Fibroblast of lung (primary cell): ENCODE results near the gene PLA2G7. TPM values are rescaled to one million over a fixed set of nuclear protein-coding genes. Genes with fewer than 3 reads are reported as not detected.

Experiments
- DNase-seq, 2 donors: peaks; one replicate each; pipeline versions ENCODE4 v3.0.0 to v3.0.0-alpha.2; 2010; ENCODE audit warnings: low read depth in 2 of 2
- H2AFZ ChIP-seq: 2 replicates; pipeline ENCODE4 v1.5.1; 2012; ENCODE audit warnings: low read length, control low read depth, inconsistent platforms
- H3K27ac ChIP-seq: 2 replicates; pipeline ENCODE4 v1.5.1; 2011; ENCODE audit warnings: low read length, control low read depth; ENCODE audit not compliant: insufficient read depth
- H3K27me3 ChIP-seq: 2 replicates; pipeline ENCODE4 v1.5.1; 2011; ENCODE audit warnings: mild to moderate bottlenecking, low read length; ENCODE audit not compliant: control insufficient read depth, insufficient read depth
- H3K36me3 ChIP-seq: 2 replicates; pipeline ENCODE4 v1.5.1; 2011; ENCODE audit warnings: low read length; ENCODE audit not compliant: control insufficient read depth, insufficient read depth
- H3K4me1 ChIP-seq: 2 replicates; pipeline ENCODE4 v1.5.1; 2011; ENCODE audit warnings: low read length; ENCODE audit not compliant: control insufficient read depth, insufficient read depth; ENCODE audit errors: extremely low read depth
- H3K4me2 ChIP-seq: 2 replicates; pipeline ENCODE4 v1.5.1; 2011; ENCODE audit warnings: low read length, control low read depth; ENCODE audit not compliant: insufficient read depth; ENCODE audit errors: extremely low read depth
- H3K4me3 ChIP-seq, 4 experiments: fragments of 200-600 bp in 1 of 4; sonication (generic) in 1 of 4; replicated peaks in 1 of 4; 2 replicates each; pipeline ENCODE4 v1.5.1; 2011 to 2016; ENCODE audit warnings: low read length in 4 of 4, low read depth in 3 of 4, mild to moderate bottlenecking in 3 of 4, control low read depth in 2 of 4, inconsistent platforms in 1 of 4, mixed read lengths in 1 of 4; ENCODE audit not compliant: insufficient read depth in 1 of 4; ENCODE audit errors: control extremely low read depth in 1 of 4
- H3K79me2 ChIP-seq: 2 replicates; pipeline ENCODE4 v1.5.1; 2012; ENCODE audit warnings: mild to moderate bottlenecking, low read length, inconsistent platforms; ENCODE audit not compliant: control insufficient read depth, insufficient read depth
- H3K9ac ChIP-seq: 2 replicates; pipeline ENCODE4 v1.5.1; 2011; ENCODE audit warnings: mild to moderate bottlenecking, low read length, control low read depth; ENCODE audit not compliant: insufficient read depth
- H3K9me3 ChIP-seq: 2 replicates; pipeline ENCODE4 v1.5.1; 2012; ENCODE audit warnings: low read depth, low read length; ENCODE audit not compliant: control insufficient read depth, insufficient read depth
- H4K20me1 ChIP-seq: 2 replicates; pipeline ENCODE4 v1.5.1; 2011; ENCODE audit warnings: low read length; ENCODE audit not compliant: control insufficient read depth, insufficient read depth; ENCODE audit errors: extremely low read depth
- EZH2 ChIP-seq: IDR thresholded peaks from 2 replicates; pipeline ENCODE4 v1.5.1; 2012; ENCODE audit warnings: low read length, control low read depth, mild to moderate bottlenecking; ENCODE audit errors: missing control alignments
- polyA plus RNA-seq, 2 donors: library from polyadenylated mRNA; depleted of rRNA in 1 of 2; stranded (reverse) in 1 of 2; unstranded in 1 of 2; fragments of >200 nt; gene quantifications; 2 replicates each; pipeline ENCODE4 v1.2.1, GENCODE V29; 2011 to 2012; ENCODE audit warnings: missing spikeins in 1 of 2
- total RNA-seq: library from RNA; depleted of rRNA; stranded (reverse); fragments of >200 nt; gene quantifications from 2 replicates; pipeline ENCODE4 v1.2.1, GENCODE V29; 2014
- TF ChIP-seq, protein P1 (sequence below), 2 donors: IDR thresholded peaks in 1 of 2; conservative IDR thresholded peaks in 1 of 2; 1 replicate in 1 of 2; 2 replicates in 1 of 2; pipeline ENCODE4 v1.5.1; 2011 to 2012; ENCODE audit warnings: low read length in 2 of 2, control low read depth in 1 of 2, inconsistent platforms in 1 of 2, low read depth in 1 of 2, mild to moderate bottlenecking in 1 of 2

Gene PLA2G7
- total and polyA plus RNA-seq, 2 donors (not counting 1 experiment from before 2014, with no cell fraction given), result not detected

DNA sequence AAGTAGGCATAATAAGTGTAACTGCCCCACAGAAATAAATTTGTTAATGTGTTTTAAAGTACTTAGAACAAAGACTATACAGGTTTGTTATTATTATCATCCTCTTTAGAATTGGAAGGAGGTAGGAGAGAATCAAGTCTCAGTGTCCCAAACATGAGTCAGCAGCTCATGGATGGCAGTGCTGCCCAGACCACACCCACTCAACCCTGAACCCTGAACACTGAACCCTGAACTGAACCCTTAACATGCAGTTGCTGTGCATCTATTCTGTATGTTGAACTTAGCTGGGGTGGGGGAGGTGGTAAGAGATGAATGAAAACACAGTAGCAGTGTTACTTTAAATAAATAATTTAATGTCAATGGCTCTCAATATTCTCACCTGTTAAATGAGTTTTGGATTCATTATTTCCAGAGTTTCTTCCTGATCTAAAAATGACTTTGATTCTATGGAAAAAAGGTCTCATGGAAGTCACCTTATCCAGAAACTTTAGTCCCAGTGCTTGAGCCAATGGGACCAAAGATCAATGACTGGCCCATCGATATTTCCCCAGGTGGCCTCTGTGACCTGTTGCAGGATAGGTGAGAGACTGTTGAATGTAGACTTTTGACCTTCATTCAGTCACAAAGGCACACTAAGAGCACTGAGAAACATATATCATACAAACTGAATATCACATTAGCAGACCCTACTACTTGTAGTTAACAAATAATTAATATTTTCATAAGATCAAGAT lies 8.4 kb upstream of the PLA2G7 start:
- Histone ChIP-seq H4K20me1 (no peaks in the 10 kb centered on the region), H3K9me3 (no peaks in the 10 kb centered on the region), H3K4me3 (no peak overlapping the region), H3K9ac (no peak overlapping the region), H3K36me3 (no peaks in the 10 kb centered on the region), H3K4me1 (no peaks in the 10 kb centered on the region), H2AFZ (no peak overlapping the region), H3K79me2 (no peaks in the 10 kb centered on the region), H3K4me2 (no peak overlapping the region), H3K27ac (no peak overlapping the region), H3K27me3 (peaks cover 3% of the 10 kb centered on the region)
- no peak for DNase-seq
- TF ChIP-seq, protein P1, sequence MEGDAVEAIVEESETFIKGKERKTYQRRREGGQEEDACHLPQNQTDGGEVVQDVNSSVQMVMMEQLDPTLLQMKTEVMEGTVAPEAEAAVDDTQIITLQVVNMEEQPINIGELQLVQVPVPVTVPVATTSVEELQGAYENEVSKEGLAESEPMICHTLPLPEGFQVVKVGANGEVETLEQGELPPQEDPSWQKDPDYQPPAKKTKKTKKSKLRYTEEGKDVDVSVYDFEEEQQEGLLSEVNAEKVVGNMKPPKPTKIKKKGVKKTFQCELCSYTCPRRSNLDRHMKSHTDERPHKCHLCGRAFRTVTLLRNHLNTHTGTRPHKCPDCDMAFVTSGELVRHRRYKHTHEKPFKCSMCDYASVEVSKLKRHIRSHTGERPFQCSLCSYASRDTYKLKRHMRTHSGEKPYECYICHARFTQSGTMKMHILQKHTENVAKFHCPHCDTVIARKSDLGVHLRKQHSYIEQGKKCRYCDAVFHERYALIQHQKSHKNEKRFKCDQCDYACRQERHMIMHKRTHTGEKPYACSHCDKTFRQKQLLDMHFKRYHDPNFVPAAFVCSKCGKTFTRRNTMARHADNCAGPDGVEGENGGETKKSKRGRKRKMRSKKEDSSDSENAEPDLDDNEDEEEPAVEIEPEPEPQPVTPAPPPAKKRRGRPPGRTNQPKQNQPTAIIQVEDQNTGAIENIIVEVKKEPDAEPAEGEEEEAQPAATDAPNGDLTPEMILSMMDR (conservative IDR thresholded peaks at IDR 0.05 in 1 of 2, IDR thresholded peaks at IDR 0.05 in 1 of 2; ENCODE audit: low read depth in 1 of 2, low read length in 2 of 2), result no peak
- TF ChIP-seq EZH2, result no peak

DNA sequence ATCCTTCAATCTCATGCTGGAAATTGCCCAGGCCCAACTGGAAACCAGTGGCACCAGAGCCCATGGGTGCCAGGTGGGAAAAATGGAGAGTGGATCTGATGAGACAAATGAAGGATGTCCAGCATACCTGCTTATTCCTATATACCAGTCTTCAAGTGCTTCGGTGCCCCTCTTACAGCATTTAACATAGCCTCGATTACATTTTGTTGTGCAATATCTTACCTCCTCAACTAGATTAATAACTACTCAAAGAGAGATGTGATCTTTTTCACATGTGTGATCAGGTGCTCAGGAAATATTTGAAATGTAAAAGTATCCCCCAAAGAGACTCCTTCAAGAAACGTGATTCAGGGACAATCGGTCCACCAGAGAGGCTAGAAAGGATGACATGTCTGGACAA lies 6.7 kb upstream of the PLA2G7 start:
- Histone ChIP-seq H3K9me3 (no peaks in the 10 kb centered on the region), H2AFZ (no peak overlapping the region), H3K9ac (no peak overlapping the region), H3K4me1 (no peaks in the 10 kb centered on the region), H3K4me3 (no peak overlapping the region), H3K79me2 (no peaks in the 10 kb centered on the region), H3K27me3 (peaks cover 3% of the 10 kb centered on the region), H3K27ac (no peak overlapping the region), H4K20me1 (no peaks in the 10 kb centered on the region), H3K36me3 (no peaks in the 10 kb centered on the region), H3K4me2 (no peak overlapping the region)
- no peak for DNase-seq
- TF ChIP-seq, protein P1 (conservative IDR thresholded peaks at IDR 0.05 in 1 of 2, IDR thresholded peaks at IDR 0.05 in 1 of 2; ENCODE audit: low read depth in 1 of 2, low read length in 2 of 2), result no peak
- TF ChIP-seq EZH2, result no peak

DNA sequence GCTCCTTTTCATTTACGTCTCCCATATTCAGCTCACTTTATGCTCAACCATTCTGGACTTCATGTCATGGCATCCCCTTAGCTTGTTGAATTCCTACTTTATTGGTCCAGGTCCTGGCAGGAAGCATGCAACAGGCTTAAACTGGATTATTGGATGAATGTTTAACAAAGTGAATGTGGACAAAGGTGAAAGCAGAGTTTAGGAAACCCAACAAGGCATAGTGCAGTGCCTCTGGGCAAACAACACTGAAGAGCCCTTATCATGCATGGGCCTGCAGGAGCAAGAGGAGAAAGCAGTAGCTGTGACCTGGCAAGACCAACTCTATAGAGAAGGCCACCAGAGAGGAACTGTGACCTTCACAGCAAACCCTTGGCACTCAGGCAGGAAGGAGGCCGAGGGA lies 6.3 kb upstream of the PLA2G7 start:
- no peaks in the 10 kb centered on the region for H3K79me2 ChIP-seq
- no peaks in the 10 kb centered on the region for H3K9me3 ChIP-seq
- H4K20me1 ChIP-seq, result no peaks in the 10 kb centered on the region
- no peak for DNase-seq
- peaks cover 3% of the 10 kb centered on the region for H3K27me3 ChIP-seq
- no peaks in the 10 kb centered on the region for H3K36me3 ChIP-seq
- no peak overlapping the region for H3K27ac ChIP-seq
- H3K4me3 ChIP-seq, result no peak overlapping the region
- no peak overlapping the region for H3K4me2 ChIP-seq
- H3K9ac ChIP-seq, result no peak overlapping the region
- H2AFZ ChIP-seq, result no peak overlapping the region
- TF ChIP-seq, protein P1 (conservative IDR thresholded peaks at IDR 0.05 in 1 of 2, IDR thresholded peaks at IDR 0.05 in 1 of 2; ENCODE audit: low read depth in 1 of 2, low read length in 2 of 2), result no peak
- TF ChIP-seq EZH2, result no peak
- H3K4me1 ChIP-seq, result no peaks in the 10 kb centered on the region
